C4-2B (cell line): ENCODE results near the gene CDK6.

Experiments used
- H3K27ac ChIP-seq: fragments of 450-650 bp; 2 replicates; pipeline ENCODE4 v1.5.1; 2017
- CTCF ChIP-seq: fragments of 450-650 bp; conservative IDR thresholded peaks from 2 replicates; pipeline ENCODE4 v1.5.1; 2017; ENCODE audit warnings: mild to moderate bottlenecking
- ZFX ChIP-seq: fragments of 450-650 bp; IDR thresholded peaks from 2 replicates; pipeline ENCODE4 v1.6.1; 2017

CDK6 gene

GRCh38 chr7:92667816-92668535 is 168.4 kb downstream of the CDK6 start:
- TF ChIP-seq ZFX (no peak), CTCF (no peak)

GRCh38 chr7:92665926-92666325 is 170.4 kb downstream of the CDK6 start:
- no peak overlapping the region for H3K27ac ChIP-seq
- TF ChIP-seq ZFX (no peak), CTCF (no peak)

More at GRCh38 chr7:92667816-92668535, 168.4 kb downstream of the CDK6 start:
- no peak overlapping the region for H3K27ac ChIP-seq

GRCh38 chr7:92661651-92662050 is 174.7 kb downstream of the CDK6 start:
- H3K27ac ChIP-seq: no peak overlapping the region
- TF ChIP-seq CTCF (no peak), ZFX (no peak)

- TF ChIP-seq CTCF (no peak), ZFX (no peak)
- no peak overlapping the region for H3K27ac ChIP-seq
Observed at GRCh38 chr7:92658671-92659070, 177.7 kb downstream of the CDK6 start.

- no peak for TF ChIP-seq CTCF
- no peak for TF ChIP-seq ZFX
- no peak overlapping the region for H3K27ac ChIP-seq
Observed at GRCh38 chr7:92657391-92657790, 179.0 kb downstream of the CDK6 start.

GRCh38 chr7:92656121-92656520 is 180.3 kb downstream of the CDK6 start:
- no peak overlapping the region for H3K27ac ChIP-seq
- no peak for TF ChIP-seq ZFX
- no peak for TF ChIP-seq CTCF

GRCh38 chr7:92655346-92655884 is 181.0 kb downstream of the CDK6 start:
- TF ChIP-seq CTCF (no peak), ZFX (no peak)

More at GRCh38 chr7:92655346-92655884, 181.0 kb downstream of the CDK6 start:
- H3K27ac ChIP-seq: no peak overlapping the region
